Stimulated activated CD4-positive, alpha-beta T cell treated with anti-CD3 and anti-CD28 coated beads, Interleukin-12 subunit alpha, Interleukin-12 subunit beta, amount 100 ng/mL, for 4 hours (primary cell): Measurements from ENCODE around the gene KLF6.
A peak's percentile ranks its signal among the peaks of the same experiment; 100 is the strongest.

Experiments
- DNase-seq: peaks from one replicate; pipeline ENCODE4 v3.0.0-alpha.2; 2020

KLF6 gene

DNA sequence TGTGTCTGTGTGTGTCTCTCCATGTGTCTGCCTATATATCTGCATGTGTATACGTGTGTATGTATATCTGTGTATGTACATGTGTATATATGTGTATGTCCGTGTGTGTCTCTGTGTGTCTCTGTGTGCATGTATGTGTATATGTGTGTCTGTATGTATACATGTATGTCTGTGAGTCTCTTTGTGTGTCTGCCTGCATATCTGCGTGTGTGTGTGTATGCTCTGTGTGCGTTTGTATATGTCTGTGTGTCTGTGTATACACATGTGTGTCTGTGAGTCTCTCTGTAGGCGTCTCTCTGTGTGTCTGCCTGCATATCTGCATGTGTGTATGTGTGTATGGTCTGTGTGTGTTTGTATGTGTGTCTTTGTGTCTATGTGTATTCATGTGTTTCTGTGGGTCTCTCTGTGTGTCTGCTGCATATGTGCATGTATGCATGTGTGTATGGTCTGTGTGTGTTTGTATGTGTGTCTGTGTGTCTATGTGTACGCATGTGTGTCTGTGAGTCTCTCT is 23.7 kb upstream of the KLF6 start:
- no peak for DNase-seq

DNA sequence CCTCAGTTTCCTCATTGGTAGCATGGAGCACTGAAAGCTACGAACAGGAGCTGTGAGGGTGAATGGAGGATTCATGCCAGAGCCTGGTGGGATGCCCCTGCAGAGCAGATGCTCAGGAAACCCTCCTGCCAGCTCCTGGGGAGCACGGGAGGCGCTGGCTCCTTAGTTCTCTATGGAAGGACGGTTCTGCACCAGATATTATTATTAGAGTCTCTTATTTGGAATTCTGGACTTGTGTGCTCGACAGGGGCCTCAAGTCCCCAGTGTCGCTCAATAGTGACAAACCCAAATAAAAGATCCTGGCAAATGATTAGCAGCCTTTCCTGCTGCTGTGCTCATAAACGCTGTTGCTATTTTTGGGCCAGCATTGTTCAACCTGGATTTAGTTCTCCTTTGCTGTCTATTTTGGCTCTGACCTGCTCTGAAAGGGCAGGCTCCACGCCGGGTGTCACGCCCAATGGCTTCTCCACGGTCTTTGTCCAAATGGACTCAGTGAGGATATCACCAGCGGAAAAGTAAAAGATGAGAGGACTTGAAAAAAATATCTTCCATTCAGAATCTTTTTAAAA is 23.0 kb upstream of the KLF6 start:
- DNase-seq, result no peak

DNA sequence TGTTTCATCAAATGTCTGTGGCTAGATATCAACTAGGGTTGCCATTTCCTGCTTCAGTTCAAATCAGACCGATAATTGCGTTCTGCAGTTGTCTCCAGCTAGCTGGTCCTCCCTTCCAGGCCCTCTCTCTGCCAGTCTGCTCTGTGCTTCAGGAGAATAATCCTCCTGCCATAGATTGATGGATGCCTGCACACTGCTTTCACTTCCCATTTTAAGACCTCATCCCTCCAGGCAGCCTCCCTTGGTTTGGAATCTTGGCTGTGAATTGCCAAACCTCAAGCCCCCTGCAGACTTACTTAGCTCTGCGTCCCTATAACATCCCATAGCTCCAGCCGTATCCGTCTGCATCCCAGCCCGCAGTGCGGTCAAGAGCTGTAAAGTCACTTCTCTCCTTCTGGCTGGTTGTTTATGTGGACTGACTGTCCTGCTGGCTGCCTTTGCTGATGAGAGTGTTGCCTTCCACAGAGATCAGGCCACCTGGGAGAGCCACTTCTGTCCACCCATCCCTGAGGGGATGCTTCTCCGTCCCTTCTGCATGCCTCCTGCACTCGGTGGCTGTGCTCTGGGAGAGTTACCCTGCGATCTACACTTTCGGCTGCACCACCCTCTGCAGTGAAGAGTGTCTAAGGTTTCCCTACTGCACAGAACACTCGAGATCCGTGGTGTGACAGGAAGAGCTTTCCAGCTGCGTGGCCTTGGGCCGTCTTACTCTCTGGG is 22.4 kb upstream of the KLF6 start:
- no peak for DNase-seq

DNA sequence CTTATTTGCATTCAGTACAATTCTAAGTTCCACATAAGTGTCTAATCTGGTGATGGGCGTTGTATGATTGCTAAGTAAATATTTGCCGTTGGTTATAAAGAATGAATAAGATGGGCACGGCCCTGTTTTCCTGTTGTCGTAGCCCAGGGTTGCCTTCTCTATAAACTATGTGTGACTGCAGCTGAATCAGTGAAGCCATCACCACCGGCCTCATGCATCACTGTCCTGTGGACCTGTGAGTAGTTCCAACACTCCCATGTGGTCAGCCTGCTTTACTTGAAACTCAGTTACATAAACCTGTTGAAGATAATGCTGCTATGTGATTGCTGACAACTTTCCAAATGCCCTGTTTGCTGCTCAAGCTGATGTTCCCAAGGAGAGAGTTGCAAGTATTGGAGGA is 21.6 kb upstream of the KLF6 start:
- no peak for DNase-seq

DNA sequence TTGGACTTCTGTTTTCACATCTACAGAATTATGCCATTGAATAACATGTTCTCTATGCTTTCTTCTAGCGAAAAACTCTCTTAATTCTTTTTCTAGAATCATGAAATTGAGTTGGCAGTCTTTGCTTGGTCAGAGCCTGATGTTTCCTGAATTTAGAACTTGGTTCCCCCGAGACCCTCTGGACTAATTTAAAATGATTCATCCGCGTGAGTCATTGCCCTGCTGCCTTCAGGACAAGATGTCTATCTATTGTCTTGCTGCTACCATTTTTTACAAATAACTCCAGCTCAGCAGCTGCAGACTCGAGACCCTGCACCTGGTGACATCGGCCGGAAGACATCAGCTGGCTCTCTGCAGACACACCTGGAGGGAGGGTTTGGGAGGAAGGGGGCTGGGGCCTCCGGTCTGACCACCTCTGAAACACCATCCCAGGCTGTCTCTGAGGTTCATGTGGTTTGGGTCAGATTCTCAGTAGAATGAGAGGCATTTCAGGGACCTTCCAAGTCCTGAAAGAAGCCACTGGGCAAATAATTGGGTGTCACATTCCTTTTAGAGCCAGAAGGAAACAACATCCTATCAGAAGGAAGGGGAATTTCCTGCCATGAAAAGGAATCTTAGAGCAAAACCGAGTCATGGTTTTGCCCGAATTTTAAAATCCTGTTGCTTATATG is 20.9 kb upstream of the KLF6 start:
- no peak for DNase-seq

DNA sequence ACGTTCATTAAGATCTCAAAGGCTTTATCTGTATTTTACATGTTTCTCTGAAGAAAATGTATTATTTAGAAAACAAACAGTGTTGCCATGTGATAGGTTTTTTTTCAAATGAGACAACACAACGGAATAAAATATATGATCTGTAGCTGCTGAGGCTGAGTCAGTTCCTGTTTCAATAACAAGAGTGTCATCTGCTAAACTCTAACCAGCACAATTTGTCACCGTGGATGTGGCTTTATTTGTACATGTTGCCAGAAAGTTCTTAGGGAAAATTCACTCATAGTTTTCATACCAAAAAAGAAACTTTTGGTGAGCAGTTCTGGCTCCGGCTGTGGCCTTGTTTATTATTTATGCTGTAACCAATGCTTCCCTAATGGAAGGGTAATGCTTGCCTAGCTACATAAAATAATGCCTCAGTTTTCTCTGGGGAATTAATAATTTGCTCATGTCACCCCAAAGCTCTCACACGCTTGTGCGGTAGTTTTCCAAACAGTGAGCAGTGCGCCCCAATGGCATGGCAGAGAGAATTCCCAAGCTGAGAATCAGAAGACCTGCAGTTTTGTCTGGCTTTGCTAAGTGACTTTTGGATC is 20.3 kb upstream of the KLF6 start:
- no peak for DNase-seq

DNA sequence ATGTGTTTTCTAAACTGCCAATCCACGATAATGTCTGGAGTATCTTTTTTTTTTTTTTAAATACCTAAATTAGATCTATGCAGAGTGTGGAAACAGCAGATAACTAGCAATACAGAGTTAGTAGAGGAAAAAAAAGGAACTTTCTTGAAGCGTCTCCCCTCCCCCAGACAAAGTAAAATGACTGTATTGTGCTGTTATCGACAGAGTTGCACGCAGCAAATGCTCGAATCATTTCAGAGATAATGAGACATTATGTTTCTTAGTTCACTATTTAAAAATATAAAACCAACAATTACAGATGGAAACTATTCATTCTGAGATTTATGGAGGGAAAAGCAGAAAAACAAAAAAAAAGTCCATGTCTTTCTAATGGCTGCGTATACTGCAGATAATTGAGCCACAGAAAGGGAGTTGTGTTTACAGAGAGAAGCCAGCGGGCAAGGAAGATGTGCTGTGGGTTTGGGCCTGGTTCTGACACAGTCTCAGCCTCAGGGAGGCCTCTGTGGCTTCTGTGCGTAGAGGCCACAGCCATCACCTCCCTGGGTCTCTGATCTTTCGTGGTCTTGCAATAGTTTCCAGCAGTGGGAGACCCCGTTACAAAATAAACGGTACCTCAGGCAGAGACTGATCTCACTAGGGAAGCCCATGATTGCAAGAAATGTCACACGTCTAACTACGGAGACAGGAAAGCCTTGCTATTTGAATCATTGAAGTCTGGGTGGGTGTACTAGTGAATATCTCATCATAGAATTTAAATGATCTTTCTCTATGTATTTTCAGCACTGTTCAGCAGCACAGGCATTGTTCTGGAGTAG is 19.1 kb upstream of the KLF6 start:
- peak; percentile 37 for DNase-seq

DNA sequence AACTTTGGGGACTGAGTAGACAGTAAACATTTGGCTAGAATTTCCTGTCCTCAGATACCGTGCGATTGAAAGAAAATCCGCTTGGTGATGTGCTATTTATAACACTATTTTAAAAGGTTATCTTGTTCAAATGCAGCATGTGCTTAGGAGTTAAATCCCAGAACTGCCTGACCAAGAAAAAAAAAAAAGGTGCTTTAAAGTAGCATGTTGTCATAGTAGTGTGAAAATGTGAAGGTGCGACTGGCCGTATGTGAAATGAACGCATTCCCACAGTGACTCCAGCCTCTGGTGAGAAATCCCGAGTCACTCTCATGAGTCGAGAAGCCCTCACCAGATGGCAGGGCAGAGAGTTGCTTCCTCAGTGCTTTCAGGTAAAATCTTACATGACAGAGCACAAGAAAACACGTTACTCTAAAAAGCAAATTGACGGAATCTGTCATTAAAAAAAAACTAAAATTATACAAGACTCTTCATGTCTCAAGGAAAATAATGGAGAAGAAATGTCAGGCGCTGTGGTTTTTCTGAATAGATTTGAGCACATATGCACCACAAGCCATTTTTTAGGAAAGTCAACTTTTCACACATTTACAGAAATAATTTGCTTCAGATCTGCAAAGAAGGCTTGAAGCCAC is 18.4 kb upstream of the KLF6 start:
- DNase-seq, result no peak

DNA sequence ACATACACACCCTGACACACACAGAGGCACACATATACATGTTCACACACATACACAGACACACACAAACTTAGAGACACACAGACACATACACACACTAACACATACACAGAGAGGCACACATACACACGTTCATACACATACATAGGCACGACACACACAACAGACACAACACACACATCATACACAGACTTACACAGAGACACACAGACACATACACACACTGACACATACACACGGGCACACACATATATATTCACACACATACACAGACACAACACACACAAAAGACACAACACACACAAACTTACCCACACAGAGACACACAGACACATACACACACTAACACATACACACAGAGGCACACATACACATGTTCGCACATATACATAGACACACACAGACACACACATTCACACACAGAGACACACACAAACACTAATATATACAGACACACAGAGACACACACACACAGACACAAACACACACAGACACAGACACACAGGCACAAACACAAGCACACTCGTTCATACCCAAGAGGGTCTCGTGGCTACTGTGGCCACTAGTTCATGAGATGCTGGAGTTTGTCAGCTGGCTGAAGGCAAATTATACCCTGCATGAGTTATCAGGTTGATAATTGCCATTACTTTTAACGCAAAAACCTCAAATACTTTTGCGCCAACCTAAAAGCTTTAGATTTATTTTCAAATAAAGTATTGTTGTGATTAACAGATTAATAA is 17.7 kb upstream of the KLF6 start:
- no peak for DNase-seq

DNA sequence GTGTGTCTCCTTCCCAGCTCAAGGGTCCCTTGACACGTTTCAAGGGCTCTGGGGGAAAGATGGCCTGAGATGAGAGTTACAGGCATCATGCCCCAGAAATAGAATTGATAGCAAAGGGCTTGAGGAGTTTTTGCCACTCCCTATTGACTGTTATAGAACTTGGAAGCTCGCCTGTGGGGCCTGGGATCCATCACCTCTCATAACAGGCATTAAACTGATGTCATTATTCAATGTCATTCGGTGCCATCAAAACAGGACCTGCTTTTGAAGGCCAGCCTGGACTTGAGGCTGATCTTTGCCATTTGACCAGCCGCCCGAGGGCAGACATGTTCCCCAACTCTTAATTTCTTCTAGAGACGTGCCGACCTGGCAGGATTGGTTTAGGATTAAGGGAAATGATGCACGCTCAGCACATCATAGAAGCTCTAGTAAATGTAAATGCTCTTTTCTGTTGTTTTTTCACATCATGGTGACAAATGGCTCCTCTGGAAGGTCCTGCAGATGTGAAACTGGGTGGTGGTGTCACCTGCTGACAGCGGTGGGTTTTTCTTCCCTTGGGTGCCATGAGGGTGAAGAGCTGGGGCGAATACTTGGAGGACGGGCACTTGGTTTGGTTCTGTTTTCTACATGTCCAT is 16.7 kb upstream of the KLF6 start:
- no peak for DNase-seq

DNA sequence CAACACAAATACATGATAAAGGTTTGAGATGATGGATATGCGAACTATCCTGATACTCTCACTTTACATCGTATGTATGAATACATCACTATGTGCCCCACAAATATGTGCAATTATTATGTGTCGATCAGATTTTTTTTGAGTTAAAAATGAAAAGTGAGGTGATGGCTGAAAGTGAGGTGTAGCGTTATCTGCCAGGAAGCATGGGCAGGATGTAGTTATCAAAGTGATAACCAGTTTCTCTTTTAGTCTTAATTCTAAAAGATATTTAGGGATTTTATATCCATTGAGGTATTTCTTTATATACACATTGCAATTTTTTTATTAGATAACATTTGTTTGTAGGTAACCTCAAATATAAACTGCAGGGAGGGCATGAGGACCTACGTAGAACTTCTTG is 15.6 kb upstream of the KLF6 start:
- no peak for DNase-seq

DNA sequence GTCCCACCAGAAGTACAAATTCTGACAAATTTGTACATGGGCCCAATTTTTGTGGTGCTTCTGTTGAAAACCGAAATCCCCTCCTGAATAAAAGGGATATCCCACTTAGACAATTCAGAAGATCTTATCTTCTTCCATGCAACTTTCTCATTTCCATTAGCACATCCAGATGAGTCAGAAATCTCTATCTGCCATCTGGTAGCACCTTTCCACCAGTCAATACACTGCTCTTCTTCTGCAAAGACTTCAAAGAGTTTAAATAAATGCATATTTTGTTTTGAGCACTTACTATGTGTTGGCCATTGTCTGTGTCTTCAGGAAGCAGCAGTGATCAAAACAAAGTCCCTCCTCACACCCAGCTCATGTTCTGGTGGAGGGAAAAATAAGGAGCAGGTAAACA is 12.7 kb upstream of the KLF6 start:
- no peak for DNase-seq

DNA sequence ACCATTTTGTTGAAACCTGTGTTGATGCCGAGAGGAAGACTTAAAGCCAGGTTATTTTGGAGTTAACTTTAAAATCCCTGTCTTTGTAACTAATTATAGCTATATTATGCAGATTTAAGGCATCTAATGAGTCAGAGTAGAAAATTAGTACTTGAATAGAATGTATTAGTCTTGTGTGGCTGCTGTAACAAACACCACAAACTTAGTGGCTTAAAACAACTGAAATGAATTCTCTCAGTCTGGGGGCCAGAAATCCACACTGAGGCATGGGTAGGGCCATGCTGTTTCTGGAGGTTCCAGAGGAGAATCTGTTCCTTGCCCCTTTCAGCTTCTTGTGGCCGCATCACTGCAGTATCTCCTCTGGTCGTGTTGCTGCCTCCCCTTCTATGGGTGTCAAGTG is 8.5 kb upstream of the KLF6 start:
- no peak for DNase-seq

DNA sequence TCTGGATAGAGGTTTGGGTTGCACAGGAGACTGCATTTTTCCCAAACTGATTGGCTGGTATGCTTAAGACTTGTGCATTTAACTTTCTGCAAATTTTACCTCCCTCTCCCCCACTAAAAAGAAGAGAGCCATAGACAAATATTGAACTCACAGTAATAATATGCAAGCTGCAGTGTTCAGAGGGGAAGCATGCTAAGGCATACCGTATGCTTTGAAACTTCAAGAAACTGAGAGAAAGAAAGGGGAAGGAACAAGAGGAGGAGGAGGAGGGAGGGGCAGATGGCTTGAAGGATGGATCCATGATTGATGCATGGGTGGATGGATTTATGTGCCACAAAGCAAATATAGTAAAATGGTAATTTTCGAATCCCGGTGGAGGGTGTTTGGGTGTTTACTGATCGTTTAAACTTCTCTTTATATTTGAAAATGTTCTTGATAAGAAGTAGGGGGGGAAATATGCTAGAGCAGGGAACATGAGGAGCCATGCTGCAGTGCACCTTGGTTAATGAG is 7.8 kb upstream of the KLF6 start:
- DNase-seq, result no peak

DNA sequence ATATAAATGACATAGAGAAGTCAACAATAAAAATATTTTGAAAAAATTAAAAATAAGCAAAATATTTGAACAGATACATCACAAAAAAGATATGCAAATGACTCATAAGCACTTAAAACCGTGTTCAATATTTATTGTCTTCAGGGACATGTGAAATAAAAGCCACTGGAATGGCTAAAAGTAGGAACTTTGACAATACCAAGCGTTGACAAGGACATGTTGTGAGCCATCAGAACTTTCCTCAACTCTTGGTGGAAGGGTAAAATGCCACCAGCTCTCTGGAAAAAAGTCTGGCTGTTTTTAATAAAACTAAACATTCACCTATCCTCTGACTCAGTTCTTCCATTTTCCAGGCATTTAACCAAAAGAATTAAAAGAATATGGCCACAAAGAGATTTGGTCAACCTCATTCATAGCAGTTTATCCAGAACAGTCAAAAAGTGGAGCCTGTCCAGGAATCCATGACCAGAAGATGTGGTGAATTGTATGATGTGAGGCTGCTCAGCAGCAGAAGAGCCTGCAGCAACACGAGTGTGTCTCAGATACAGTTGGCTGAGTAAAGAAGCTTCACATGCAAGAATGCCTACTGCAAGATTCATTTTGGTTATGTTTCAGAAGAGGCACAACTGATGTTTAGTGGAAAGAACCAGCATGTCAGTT is 7.1 kb upstream of the KLF6 start:
- no peak for DNase-seq

DNA sequence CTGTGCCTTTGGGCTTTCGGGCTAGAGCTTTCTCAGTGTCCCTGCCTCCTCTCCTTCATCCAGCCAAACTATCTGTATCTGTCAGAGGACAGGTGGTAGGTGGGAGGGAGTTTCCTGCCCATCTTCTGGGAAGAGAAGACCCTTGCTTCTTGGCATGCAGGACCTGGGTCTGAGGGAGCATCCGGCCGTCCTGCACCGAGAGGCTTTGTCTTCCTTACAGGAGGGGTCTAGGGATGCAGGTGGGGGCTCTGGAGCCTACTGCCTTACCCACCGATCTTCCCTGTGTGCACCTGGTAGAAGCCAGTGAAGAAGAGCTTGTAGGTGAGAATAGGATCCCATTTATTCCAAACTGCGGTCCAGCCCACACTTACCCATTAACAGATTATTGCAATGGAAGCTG is 5.8 kb upstream of the KLF6 start:
- DNase-seq, result no peak

DNA sequence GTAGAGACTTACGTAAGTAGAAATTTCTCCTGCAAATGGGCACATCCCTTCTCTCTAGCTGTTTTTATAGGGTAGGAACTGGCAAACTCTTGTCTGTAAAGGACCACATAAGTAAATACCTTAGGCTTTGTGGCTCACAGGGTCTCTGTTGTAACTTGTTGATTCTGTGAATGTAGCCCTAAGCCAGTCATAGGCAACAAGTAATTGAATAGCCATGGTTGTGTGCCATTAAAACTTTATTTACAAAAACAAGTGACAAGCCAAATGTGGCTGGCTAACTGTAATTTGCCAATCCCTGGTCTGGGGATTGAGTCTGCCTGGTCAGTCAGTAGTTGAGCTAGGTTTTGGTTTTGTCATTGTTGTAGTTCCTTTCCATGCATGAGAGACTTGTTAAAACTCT is 5.3 kb upstream of the KLF6 start:
- DNase-seq, result no peak

DNA sequence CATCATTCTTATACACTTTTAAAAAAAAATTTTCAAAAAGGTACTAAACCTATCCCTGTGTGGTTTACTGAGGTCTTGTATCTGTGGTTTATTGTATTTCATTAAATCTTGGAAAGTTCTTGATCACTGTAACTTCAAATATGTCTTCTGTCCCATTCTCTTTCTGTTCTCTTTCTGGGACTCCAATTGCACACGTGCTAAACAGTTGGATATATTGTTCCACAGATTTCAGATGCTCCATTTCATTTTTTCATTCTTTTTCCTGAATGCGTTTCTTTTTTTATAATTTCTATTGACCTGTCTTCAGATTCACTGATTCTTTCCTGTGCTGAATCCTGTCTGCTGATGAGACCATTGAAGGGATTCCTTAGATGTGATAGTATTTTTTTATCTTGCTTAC is 4.6 kb upstream of the KLF6 start:
- no peak for DNase-seq

DNA sequence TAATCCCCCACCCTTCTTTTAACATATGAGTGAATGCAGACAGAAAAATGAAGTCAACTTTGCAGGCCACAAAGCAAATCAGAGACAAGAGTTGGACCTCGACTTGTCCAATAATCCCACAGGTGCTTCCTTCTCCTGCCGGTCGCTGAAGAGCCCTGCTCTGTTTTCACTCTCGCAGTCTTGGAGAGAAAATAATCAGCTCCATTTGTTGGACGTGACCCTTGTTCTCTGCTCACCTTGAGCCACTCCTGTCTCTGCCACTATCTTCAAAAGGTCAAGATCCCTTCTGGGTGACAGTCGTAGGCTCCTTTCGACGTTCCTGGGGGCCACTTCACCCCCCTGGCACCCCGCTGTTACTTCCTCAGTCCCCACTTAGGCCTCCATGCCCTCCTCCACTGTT is 2.8 kb upstream of the KLF6 start:
- no peak for DNase-seq

DNA sequence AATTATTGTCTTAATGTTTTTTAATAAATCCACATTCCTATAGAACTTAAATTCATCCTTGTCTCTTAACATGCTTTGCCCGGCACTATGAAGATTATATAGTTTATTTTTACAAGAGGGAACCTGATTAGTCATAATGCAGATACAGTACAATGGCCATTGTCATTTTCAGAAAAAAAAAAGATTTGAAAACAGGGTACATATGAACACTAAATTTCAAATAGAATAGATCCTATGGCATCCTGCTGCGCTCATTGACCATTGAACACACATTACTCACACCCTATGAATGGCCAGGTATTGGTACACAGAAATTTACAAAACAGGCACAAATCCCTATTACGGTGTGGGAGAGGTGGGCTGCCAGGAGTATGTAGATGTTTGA is 2.0 kb upstream of the KLF6 start:
- no peak for DNase-seq
